HFFc6 (cell line): ENCODE measurements around the gene CAMP. TPM values are rescaled to one million over a fixed set of nuclear protein-coding genes. Genes with fewer than 3 reads are reported as not detected.

ENCODE experiments used
- DNase-seq: peaks from one replicate; pipeline ENCODE4 v3.0.0-alpha.2; 2018
- H3K27ac Mint-ChIP-seq: 2 replicates; pipeline ENCODE4 v1.8.0; 2020; ENCODE audit warnings: mild to moderate bottlenecking, mixed read lengths
- H3K27me3 Mint-ChIP-seq: 2 replicates; pipeline ENCODE4 v1.8.0; 2021; ENCODE audit warnings: mild to moderate bottlenecking, moderate library complexity, mixed read lengths; ENCODE audit not compliant: insufficient read depth
- H3K36me3 Mint-ChIP-seq: 2 replicates; pipeline ENCODE4 v1.8.0; 2021; ENCODE audit warnings: low read depth, mixed read lengths
- H3K4me1 Mint-ChIP-seq: 2 replicates; pipeline ENCODE4 v1.8.0; 2020; ENCODE audit warnings: low read depth, mixed read lengths
- H3K4me3 Mint-ChIP-seq: 2 replicates; pipeline ENCODE4 v1.8.0; 2020; ENCODE audit warnings: mild to moderate bottlenecking, moderate library complexity, mixed read lengths
- H3K9me3 Mint-ChIP-seq: 2 replicates; pipeline ENCODE4 v1.8.0; 2020; ENCODE audit warnings: mild to moderate bottlenecking, mixed read lengths
- long read RNA-seq: library from polyadenylated mRNA; unstranded; transcript quantifications from one replicate; pipeline ENCODE4 v2.0.0, GENCODE V29; 2019
- total RNA-seq, 6 experiments: library from RNA; stranded (reverse); fragmentation: NEBNext Ultra II Directional; extraction: Animal tissue kit (Norgen Biotek cat#: 25700); gene quantifications; 2 replicates in 1 of 6; 3 replicates in 5 of 6; pipeline ENCODE4 v1.2.3, GENCODE V29; 2021
- TF ChIP-seq, protein P1 (sequence below): fragments of 200-600 bp; sonication (generic); IDR thresholded peaks from 2 replicates; pipeline ENCODE4 v1.5.0; 2021; ENCODE audit warnings: antibody characterized with exemption, mild to moderate bottlenecking

The CAMP gene, protein sequence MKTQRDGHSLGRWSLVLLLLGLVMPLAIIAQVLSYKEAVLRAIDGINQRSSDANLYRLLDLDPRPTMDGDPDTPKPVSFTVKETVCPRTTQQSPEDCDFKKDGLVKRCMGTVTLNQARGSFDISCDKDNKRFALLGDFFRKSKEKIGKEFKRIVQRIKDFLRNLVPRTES
- not detected for total RNA-seq
- long read RNA-seq: 0 reads

DNA sequence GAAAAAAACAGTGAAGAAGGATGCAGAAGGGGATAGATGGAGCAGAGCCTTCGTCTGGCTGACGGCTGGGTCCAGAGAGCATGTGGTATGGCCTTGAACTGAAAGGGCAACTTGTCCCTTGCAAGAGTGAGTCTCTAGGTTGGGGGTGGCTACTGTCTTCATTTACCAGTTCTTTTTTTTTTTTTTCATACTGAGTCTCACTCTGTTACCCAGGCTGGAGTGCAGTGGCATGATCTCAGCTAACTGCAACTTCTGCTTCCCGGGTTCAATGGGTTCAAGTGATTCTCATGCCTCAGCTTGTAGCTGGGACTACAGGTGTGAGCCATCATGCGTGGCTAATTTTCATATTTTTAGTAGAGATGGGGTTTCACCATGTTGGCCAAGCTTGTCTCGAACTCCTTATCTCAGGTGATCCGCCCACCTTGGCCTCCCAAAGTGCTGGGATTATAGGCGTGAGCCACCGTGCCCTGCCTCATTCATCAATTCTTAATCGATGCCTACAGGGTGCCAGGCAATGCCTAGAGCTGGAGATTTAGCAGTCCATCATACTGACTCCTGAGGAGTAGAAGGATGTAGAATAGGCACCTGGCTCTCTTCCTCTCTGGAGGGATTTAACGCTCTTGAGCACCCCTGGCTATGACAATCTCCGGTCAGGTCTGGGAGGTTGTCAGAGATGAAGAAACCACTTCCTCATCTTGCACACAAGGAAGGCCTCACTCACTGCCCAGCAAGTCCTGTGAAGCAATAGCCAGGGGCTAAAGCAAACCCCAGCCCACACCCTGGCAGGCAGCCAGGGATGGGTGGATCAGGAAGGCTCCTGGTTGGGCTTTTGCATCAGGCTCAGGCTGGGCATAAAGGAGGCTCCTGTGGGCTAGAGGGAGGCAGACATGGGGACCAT is at the start of gene CAMP:
Gene CAMP (plus strand): TSS at position 880 of the 898 bp plus-strand sequence. CDS start 17 bp downstream, at position 897.
- Mint-ChIP-seq H3K4me3 (no peak within 1 kb of the TSS), H3K9me3 (no peaks in the 10 kb centered on the region), H3K27me3 (peaks cover 38% of the 10 kb centered on the region), H3K36me3 (no peaks in the 10 kb centered on the region), H3K27ac (no peak within 1 kb of the TSS), H3K4me1 (no peaks in the 10 kb centered on the region; the same call in 1 of the 2 replicates)
- TF ChIP-seq, protein P1, sequence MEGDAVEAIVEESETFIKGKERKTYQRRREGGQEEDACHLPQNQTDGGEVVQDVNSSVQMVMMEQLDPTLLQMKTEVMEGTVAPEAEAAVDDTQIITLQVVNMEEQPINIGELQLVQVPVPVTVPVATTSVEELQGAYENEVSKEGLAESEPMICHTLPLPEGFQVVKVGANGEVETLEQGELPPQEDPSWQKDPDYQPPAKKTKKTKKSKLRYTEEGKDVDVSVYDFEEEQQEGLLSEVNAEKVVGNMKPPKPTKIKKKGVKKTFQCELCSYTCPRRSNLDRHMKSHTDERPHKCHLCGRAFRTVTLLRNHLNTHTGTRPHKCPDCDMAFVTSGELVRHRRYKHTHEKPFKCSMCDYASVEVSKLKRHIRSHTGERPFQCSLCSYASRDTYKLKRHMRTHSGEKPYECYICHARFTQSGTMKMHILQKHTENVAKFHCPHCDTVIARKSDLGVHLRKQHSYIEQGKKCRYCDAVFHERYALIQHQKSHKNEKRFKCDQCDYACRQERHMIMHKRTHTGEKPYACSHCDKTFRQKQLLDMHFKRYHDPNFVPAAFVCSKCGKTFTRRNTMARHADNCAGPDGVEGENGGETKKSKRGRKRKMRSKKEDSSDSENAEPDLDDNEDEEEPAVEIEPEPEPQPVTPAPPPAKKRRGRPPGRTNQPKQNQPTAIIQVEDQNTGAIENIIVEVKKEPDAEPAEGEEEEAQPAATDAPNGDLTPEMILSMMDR: no peak
- no peak for DNase-seq

DNA sequence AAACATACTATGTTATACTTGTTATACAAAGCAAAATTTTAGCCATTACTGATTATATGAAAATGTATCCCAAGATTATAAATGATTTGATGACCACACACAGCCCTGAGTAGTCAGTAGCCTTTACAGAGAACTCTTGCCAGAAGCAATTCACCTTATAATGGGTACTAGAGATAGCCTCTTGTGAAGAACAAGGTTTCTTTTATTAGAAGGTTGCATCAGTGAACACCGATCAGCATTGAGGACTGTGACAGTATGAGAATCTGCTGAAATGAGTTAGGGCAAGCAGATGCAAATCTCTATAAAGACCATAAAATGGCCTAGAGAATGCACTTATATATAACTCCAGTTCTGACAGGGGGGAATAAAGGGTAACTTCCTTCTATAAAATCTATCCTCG is 45.2 kb upstream of the CAMP start:
- H3K36me3 Mint-ChIP-seq: peaks cover 15% of the 10 kb centered on the region
- H3K4me1 Mint-ChIP-seq: no peaks in the 10 kb centered on the region
- H3K27me3 Mint-ChIP-seq: no peaks in the 10 kb centered on the region
- H3K9me3 Mint-ChIP-seq: no peaks in the 10 kb centered on the region
- no peak overlapping the region for H3K4me3 Mint-ChIP-seq
- H3K27ac Mint-ChIP-seq: no peak overlapping the region
- TF ChIP-seq, protein P1: no peak
- no peak for DNase-seq

DNA sequence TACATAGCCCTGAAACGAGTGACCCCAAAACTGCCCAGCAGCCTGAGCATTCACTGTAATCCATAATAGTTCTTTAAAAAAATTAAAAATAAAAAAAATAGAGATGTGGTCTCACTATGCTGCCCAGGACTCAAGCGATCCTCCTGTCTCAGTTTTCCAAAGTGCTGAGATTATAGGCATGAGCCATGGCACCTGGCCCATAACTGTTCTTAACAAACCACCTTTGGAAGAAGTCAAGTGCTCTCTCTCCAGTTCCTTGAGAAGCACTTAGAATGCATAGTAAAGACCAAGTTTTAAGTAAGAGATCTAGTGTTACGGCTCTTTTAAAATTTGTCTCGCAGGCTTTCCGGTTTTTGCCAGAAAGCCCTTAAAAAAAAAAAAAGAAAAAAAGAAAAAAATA is 43.3 kb upstream of the CAMP start:
- H3K4me1 Mint-ChIP-seq: no peaks in the 10 kb centered on the region
- H3K36me3 Mint-ChIP-seq: peaks cover 8% of the 10 kb centered on the region
- no peaks in the 10 kb centered on the region for H3K9me3 Mint-ChIP-seq
- H3K27ac Mint-ChIP-seq: no peak overlapping the region
- TF ChIP-seq, protein P1: no peak
- no peak overlapping the region for H3K4me3 Mint-ChIP-seq
- DNase-seq: no peak
- no peaks in the 10 kb centered on the region for H3K27me3 Mint-ChIP-seq

DNA sequence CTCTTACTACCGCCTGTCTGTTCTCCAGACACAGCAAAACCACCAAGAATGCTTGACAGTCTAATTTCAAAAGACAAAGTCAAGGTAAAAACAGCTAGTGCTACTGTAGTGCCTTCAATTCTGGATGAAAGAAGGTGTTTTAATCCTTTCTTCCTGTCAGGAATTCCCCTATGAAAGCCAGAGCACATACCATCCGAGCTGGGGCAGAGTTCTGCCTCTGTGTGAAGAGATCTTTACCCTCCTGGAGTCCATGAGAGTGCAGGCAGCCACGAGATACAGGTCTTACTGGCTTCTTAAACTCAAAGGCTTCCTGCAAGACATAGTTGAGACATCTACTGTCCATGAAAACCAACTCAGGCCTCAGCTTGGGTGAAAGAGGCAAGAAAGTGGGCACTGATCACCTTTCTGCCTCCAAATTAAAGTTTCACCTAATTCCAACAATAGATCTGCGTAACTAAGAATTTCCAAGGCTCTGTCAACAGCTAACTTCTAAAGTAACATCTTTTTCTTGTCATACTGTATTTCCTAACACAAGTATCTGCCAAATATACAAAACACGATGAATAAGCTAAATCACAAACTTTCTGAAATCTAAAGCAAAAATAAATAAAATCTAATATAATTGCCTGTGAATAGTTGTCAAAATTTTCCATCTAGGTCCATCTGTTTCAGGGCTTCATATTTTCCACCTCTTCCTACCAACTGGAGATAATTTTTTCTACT is 42.6 kb upstream of the CAMP start:
- no peak overlapping the region for H3K4me3 Mint-ChIP-seq
- H3K9me3 Mint-ChIP-seq: no peaks in the 10 kb centered on the region
- TF ChIP-seq, protein P1: no peak
- H3K27me3 Mint-ChIP-seq: no peaks in the 10 kb centered on the region
- H3K4me1 Mint-ChIP-seq: peaks cover 4% of the 10 kb centered on the region; the same call in 1 of the 2 replicates
- no peak overlapping the region for H3K27ac Mint-ChIP-seq
- DNase-seq: no peak
- peaks cover 8% of the 10 kb centered on the region for H3K36me3 Mint-ChIP-seq

DNA sequence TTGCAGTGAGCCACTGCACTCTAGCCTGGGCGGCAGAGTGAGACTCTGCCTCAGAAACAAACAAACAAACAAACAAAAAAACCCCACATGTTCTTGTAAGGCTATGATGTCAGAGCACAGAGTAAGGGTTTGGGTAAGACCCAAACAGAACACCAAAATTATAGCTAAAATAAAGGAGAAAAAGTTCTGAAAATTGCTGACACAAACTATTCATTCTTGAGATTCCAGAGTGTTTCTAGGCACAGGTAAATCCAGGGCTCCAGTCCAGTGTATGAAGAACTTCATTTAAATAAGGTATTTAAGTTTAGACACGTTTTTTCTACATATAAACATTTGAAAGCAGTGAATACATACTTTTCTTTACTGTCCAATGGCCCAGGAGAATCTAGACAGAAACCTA is 39.0 kb upstream of the CAMP start:
- Mint-ChIP-seq H3K4me3 (no peak overlapping the region), H3K36me3 (peaks cover 17% of the 10 kb centered on the region), H3K4me1 (peaks cover 24% of the 10 kb centered on the region), H3K9me3 (no peaks in the 10 kb centered on the region), H3K27me3 (no peaks in the 10 kb centered on the region), H3K27ac (no peak overlapping the region)
- TF ChIP-seq, protein P1: no peak
- DNase-seq: no peak
